Heart left ventricle (tissue), 16 donors: ENCODE results near the gene WDR13. TPM values are rescaled to one million over a fixed set of nuclear protein-coding genes. Genes with fewer than 3 reads are reported as not detected.
A peak's percentile ranks its signal among the peaks of the same experiment; 100 is the strongest.

Experiments
- ATAC-seq, 4 donors: fragments of 200-7000 bp; cut with Tn5 transposase; one replicate each; pipeline ENCODE4 v1.9.1; 2020 to 2022; ENCODE audit warnings: moderate library complexity in 4 of 4, mild to moderate bottlenecking in 3 of 4, moderate number of reproducible peaks in 1 of 4
- DNase-seq, 5 donors: peaks; one replicate each; pipeline ENCODE4 v3.0.0-alpha.2; 2020
- H3K27ac ChIP-seq, 12 donors: fragments of 200-600 bp; sonication (generic) in 4 of 12; one replicate each; pipeline versions ENCODE4 v1.5.0 to v1.8.0; 2016 to 2022; ENCODE audit warnings: mild to moderate bottlenecking in 2 of 12
- H3K27me3 ChIP-seq, 9 donors: fragments of 200-600 bp; sonication (generic) in 2 of 9; one replicate each; pipeline versions ENCODE4 v1.5.1 to v1.8.0; 2016 to 2022; ENCODE audit warnings: mild to moderate bottlenecking in 3 of 9
- H3K36me3 ChIP-seq, 9 donors: fragments of 200-600 bp; sonication (generic) in 2 of 9; one replicate each; pipeline versions ENCODE4 v1.5.0 to v1.8.0; 2018 to 2022; ENCODE audit warnings: mild to moderate bottlenecking in 2 of 9
- H3K4me1 ChIP-seq, 12 donors: fragments of 200-600 bp; sonication (generic) in 4 of 12; one replicate each; pipeline versions ENCODE4 v1.5.0 to v1.8.0; 2016 to 2022; ENCODE audit warnings: mild to moderate bottlenecking in 3 of 12
- H3K4me3 ChIP-seq, 12 donors: fragments of 200-600 bp; sonication (generic) in 4 of 12; one replicate each; pipeline versions ENCODE4 v1.5.0 to v1.8.0; 2017 to 2022; ENCODE audit warnings: mild to moderate bottlenecking in 9 of 12, moderate library complexity in 4 of 12
- H3K9me3 ChIP-seq, 12 donors: fragments of 200-600 bp; sonication (generic) in 4 of 12; one replicate each; pipeline versions ENCODE4 v1.5.0 to v1.8.0; 2016 to 2022; ENCODE audit warnings: mild to moderate bottlenecking in 1 of 12
- POLR2A ChIP-seq, 2 donors: fragments of 450-650 bp; IDR thresholded peaks; one replicate each; pipeline ENCODE4 v1.6.1; 2017; ENCODE audit warnings: antibody characterized with exemption in 2 of 2, mild to moderate bottlenecking in 2 of 2, moderate library complexity in 2 of 2
- WGBS, 4 donors: extraction: QIAGEN DNeasy Blood & Tissue Kit in 2 of 4; methylation state at CpG; one replicate each; pipeline versions ENCODE4 v1.1.5 to v1.1.7; 2013 to 2018; 5-methylcytosine and 5-hydroxymethylcytosine counted together
- intact Hi-C, 10 donors: fragments of 100-400 bp; cut with DNase I; formaldehyde crosslinking; loops; one replicate each; pipeline versions ENCODE4 v1.11.1 to v1.14.2; 2022
- polyA plus RNA-seq, 2 donors: library from polyadenylated mRNA; stranded (reverse); fragments of 200-250 nt; gene quantifications; one replicate each; pipeline ENCODE4 v1.2.3, GENCODE V29; 2013
- total RNA-seq, 9 donors: library from RNA; depleted of rRNA in 2 of 9; stranded (reverse); fragments of >200 nt in 2 of 9; fragmentation: NEBNext Ultra II Directional in 3 of 9; extraction: Animal tissue kit (Norgen Biotek cat#: 25700) in 3 of 9; gene quantifications; one replicate each; pipeline versions ENCODE4 v1.1.0 to v1.2.4, GENCODE V29; 2016 to 2023
- TF ChIP-seq, protein P1 (sequence below), 12 donors: fragments of 200-600 bp; sonication (generic) in 4 of 12; IDR thresholded peaks; one replicate each; pipeline versions ENCODE4 v1.5.0 to v1.8.0; 2018 to 2022; ENCODE audit warnings: antibody characterized with exemption in 12 of 12, mild to moderate bottlenecking in 5 of 12
- donor health status: ischemic (EF 13 %, LVEDD 7.1; RV severe dilation, severe dysfunction).
- donor health status: healthy with polysubstance abuse.
- donor health status: DM: no; HTN: yes; CAD: no.
- donor health status: DM: no; HTN: no; CAD: no.
- donor health status: ischemic (EF 25% LVEDD 6.9; RV normal size, moderate dysfunction).
- donor health status: ischemic (EF 25% LVEDD 5.7; RV mildly dilated, moderate dysfunction).
- donor health status: healthy.
- donor health status: DM: yes; HTN: yes; CAD: no.
- donor health status: ischemic (EF 35%, LVEDD 5.7; RV mildly dilated, moderate dysfunction).
- donor health status: nonischemic (EF 11% LVEDD 7.7; RV severe dilation, severe dysfunction).
- donor health status: DM: yes; HTN: yes; CAD: no.
- donor health status: PGD.
- donor health status: ischemic (EF 29% LVEDD 5.4; RV normal size, mild dysfunction).
- donor health status: nonischemic (EF 23%, LVEDD 6.1; RV moderate dilation, normal function).

The WDR13 gene
- total and polyA plus RNA-seq, 11 donors, result 123 to 281 (median 198) TPM

DNA sequence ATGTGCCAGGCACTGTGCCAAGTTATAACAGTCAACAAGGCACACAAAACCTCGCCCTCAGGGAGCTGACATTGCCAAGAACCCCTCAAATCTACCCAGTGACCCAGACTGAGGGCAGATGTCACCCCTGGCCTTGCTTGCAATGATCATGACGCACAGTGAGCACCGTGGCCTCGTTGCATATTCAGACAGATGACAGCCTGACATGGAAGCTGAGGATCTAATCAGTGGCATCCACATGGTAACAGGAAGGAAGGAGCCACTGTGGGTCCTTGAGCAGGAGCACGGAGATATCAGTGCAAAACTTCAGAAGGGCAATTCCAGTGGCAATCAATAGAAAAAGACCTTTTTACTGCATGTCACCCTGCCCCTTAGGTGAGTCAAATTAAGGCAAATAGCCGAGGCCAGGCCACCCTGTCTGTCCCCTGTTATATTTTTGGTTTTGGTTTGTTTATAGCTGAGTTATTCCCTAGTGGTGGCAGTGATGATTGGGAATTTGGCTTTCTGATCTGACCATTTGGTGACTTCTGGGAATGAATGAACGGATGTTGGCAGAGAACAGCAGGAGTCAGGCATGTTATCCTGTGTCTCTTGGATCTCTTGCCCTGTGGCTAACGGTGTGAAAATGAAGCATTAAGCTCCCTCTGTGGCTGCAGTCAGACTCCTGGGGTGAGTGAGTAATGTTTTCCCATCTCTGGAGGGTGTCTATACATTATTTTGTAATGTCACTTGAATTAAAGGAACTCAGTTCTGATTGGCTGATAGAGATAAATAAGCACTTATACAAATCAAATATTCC lies 20.4 kb downstream of the WDR13 start:
- TF ChIP-seq, protein P1, sequence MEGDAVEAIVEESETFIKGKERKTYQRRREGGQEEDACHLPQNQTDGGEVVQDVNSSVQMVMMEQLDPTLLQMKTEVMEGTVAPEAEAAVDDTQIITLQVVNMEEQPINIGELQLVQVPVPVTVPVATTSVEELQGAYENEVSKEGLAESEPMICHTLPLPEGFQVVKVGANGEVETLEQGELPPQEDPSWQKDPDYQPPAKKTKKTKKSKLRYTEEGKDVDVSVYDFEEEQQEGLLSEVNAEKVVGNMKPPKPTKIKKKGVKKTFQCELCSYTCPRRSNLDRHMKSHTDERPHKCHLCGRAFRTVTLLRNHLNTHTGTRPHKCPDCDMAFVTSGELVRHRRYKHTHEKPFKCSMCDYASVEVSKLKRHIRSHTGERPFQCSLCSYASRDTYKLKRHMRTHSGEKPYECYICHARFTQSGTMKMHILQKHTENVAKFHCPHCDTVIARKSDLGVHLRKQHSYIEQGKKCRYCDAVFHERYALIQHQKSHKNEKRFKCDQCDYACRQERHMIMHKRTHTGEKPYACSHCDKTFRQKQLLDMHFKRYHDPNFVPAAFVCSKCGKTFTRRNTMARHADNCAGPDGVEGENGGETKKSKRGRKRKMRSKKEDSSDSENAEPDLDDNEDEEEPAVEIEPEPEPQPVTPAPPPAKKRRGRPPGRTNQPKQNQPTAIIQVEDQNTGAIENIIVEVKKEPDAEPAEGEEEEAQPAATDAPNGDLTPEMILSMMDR (IDR thresholded peaks at IDR 0.05), result no peak
- TF ChIP-seq POLR2A (IDR thresholded peaks at IDR 0.05), result no peak
- H3K27me3 ChIP-seq, result peaks cover 0 to 4% (median 0%) of the 10 kb centered on the region in 9 donors
- intact Hi-C loops, result no loop called here
- H3K4me3 ChIP-seq, result no peak overlapping the region
- no peaks in the 10 kb centered on the region for H3K9me3 ChIP-seq
- 18 to 46% (median 30%) methylated on average over 7 to 8 of the region's 8 CpGs for WGBS, 4 donors
- H3K27ac ChIP-seq, result no peak overlapping the region
- peak in 1 of 4 donors; percentile 31 for ATAC-seq
- H3K36me3 ChIP-seq, result no peaks in the 10 kb centered on the region
- DNase-seq, result no peak
- peaks cover 0 to 9% (median 0%) of the 10 kb centered on the region in 12 donors for H3K4me1 ChIP-seq

DNA sequence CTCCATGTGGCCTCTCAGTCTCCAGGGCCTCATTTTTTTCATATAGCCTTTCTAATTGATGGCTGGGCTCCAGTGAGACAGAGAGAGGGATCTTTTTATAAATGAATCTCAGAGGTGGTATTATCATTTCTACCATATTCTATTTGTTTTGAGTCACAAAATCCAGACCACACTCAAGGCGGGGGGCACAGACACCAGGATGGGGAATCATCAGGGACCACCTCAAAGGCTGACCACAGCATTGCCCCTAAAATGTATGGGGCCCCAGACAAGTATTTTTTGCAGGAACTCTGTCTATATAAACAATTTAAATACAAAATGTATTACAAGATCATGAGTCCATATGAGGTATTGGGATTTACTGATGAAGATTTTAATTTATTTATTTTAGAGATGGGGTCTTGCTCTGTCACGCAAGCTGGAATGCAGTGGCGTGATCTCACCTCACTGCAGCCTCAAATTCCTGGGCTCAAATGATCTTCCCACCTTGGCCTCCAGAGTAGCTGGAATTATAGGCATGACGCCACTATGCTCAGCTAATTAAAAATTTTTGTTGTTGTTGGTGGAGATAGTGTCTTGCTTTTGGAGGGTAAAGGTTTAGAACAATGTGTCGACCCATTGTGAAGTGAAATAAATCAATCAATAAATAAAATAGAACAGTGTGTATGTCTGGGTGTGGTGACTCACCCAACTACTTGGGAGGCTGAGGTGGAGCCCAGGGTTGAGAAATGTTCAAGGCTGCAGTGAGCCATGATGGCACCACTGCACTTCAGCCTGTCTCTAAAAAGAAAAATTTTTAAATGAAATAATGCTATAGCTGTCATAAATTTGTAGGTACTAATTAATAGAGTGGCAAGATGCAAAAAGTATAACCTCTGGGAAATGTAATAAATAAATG lies 29.4 kb downstream of the WDR13 start:
- no peaks in the 10 kb centered on the region for H3K27me3 ChIP-seq
- no peak for TF ChIP-seq POLR2A (IDR thresholded peaks at IDR 0.05)

DNA sequence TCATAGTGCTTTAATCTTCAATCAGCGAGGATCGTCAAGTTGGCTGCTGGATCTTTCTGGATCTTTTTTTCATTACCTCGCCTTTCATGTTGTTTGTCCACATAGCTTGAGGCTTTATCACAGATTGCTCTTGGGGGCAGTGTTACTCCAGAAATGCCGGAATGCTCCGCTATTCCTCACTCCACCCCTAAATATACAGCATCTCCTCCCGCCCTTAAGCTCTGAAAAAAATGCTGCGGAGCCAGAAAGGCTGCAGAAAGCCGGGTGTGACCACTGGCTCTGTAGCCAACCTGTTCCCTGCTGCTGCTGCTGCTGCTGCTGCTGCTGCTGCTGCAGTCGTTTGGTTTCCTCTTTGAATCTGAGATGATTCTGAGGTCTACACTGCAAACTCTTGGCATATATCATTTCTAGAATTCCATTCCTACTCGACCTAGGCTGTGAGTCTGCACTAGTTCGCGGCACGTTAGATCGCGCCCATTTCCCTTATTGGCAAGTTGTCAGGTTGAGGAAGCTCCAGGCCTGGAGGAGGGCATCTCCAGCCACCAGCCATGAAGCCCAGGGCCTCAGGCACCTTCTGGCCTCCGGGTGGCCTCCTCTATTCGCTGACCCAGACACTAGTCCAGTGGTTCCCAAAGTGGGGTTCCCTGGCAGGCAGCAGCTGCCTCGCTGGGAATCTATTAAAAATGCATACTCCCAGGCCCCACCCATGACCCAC lies 34.2 kb downstream of the WDR13 start:
- H3K9me3 ChIP-seq, result no peaks in the 10 kb centered on the region
- H3K27me3 ChIP-seq, result no peaks in the 10 kb centered on the region
- peak overlapping the region in 5 of 12 donors; percentile 12 to 28 (median 19) for H3K4me3 ChIP-seq
- 15 to 49% (median 28%) methylated on average over 17 to 18 of the region's 18 CpGs for WGBS, 4 donors
- peak; percentile 62 to 81 (median 73) for DNase-seq
- no peak for TF ChIP-seq POLR2A (IDR thresholded peaks at IDR 0.05)
- TF ChIP-seq, protein P1 (IDR thresholded peaks at IDR 0.05), result peak in 11 of 12 donors; percentile 9 to 59 (median 44)
- H3K27ac ChIP-seq, result no peak overlapping the region
- intact Hi-C loops, result no loop called here
- H3K36me3 ChIP-seq, result no peaks in the 10 kb centered on the region
- peaks cover 0 to 8% (median 0%) of the 10 kb centered on the region in 12 donors for H3K4me1 ChIP-seq
- ATAC-seq, result peak; percentile 75 to 98 (median 95)

More for the DNA sequence above, 29.4 kb downstream of the WDR13 start:
- intact Hi-C loops, result no loop called here
- Histone ChIP-seq H3K27ac (no peak overlapping the region), H3K4me1 (peaks cover 0 to 4% (median 0%) of the 10 kb centered on the region in 12 donors), H3K9me3 (no peaks in the 10 kb centered on the region), H3K4me3 (no peak overlapping the region), H3K36me3 (no peaks in the 10 kb centered on the region)
- ATAC-seq (no peak), DNase-seq (no peak)
- WGBS, 4 donors, result 75 to 94% (median 84%) methylated on average over 5 of the region's 5 CpGs

DNA sequence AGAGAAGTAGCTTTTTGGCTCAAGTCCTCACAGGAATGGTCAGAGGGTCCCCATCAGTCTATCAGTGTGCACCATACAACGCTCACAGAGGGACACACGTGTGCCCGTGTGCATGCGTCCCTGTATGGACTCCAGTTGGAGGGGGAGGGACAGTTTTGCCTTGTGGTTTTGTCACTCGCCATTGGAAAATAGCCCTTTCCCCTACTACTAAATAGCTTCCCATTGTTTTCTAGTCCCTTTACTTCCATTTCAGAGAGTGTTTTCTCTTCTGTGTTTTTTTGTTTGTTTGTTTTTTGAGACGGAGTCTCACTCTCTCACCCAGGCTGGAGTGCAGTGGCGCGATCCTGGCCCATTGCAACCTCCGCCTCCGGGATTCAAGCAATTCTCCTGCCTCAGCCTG lies 34.9 kb downstream of the WDR13 start:
- no peaks in the 10 kb centered on the region for H3K36me3 ChIP-seq

More for the DNA sequence above, 34.9 kb downstream of the WDR13 start:
- H3K27me3 ChIP-seq, result no peaks in the 10 kb centered on the region
- H3K4me1 ChIP-seq, result peaks cover 0 to 8% (median 0%) of the 10 kb centered on the region in 12 donors
- no peaks in the 10 kb centered on the region for H3K9me3 ChIP-seq
- DNase-seq (no peak), ATAC-seq (no peak)
- intact Hi-C loops, result no loop called here
- WGBS, 4 donors, result 79 to 88% (median 81%) methylated on average over 10 of the region's 10 CpGs
- no peak overlapping the region for H3K4me3 ChIP-seq
- no peak overlapping the region for H3K27ac ChIP-seq
- TF ChIP-seq POLR2A (IDR thresholded peaks at IDR 0.05), result no peak
- TF ChIP-seq, protein P1 (IDR thresholded peaks at IDR 0.05), result no peak
